Loucy (cell line): Measurements from ENCODE around the gene BEGAIN.

ENCODE experiments used
- H2AFZ ChIP-seq: fragments of 200-600 bp; sonication (generic); 2 replicates; pipeline ENCODE4 v1.6.0; 2016; ENCODE audit warnings: antibody characterized with exemption, mild to moderate bottlenecking, low read length, moderate library complexity
- H3F3A ChIP-seq: fragments of 200-600 bp; 2 replicates; pipeline ENCODE4 v1.6.0; 2016; ENCODE audit warnings: antibody characterized with exemption, low read depth, mild to moderate bottlenecking
- H3K27me3 ChIP-seq: fragments of 200-600 bp; sonication (generic); 2 replicates; pipeline ENCODE4 v1.6.1; 2014; ENCODE audit warnings: low read length, mild to moderate bottlenecking; ENCODE audit not compliant: insufficient read depth, poor library complexity, severe bottlenecking
- H3K36me3 ChIP-seq: fragments of 200-600 bp; sonication (generic); 2 replicates; pipeline ENCODE4 v1.6.1; 2016; ENCODE audit warnings: low read length; ENCODE audit not compliant: insufficient read depth
- H3K4me1 ChIP-seq: fragments of 200-600 bp; sonication (generic); 2 replicates; pipeline ENCODE4 v1.5.1; 2014; ENCODE audit warnings: low read length, mild to moderate bottlenecking; ENCODE audit not compliant: insufficient read depth, poor library complexity, severe bottlenecking
- H3K4me2 ChIP-seq: fragments of 200-600 bp; sonication (generic); 2 replicates; pipeline ENCODE4 v1.6.0; 2014; ENCODE audit warnings: antibody characterized with exemption, low read length, low read depth, mild to moderate bottlenecking; ENCODE audit not compliant: poor library complexity, severe bottlenecking
- H3K4me3 ChIP-seq: fragments of 200-600 bp; sonication (generic); 2 replicates; pipeline ENCODE4 v1.5.1; 2014; ENCODE audit warnings: low read length, mild to moderate bottlenecking, mixed read lengths; ENCODE audit not compliant: poor library complexity, severe bottlenecking
- H3K79me2 ChIP-seq: fragments of 200-600 bp; sonication (generic); 2 replicates; pipeline ENCODE4 v1.6.1; 2014; ENCODE audit warnings: low read length; ENCODE audit not compliant: insufficient read depth
- H3K9ac ChIP-seq: fragments of 200-600 bp; sonication (generic); 2 replicates; pipeline ENCODE4 v1.6.0; 2014; ENCODE audit warnings: mild to moderate bottlenecking, low read depth, low read length, moderate library complexity; ENCODE audit not compliant: poor library complexity, severe bottlenecking
- H3K9me2 ChIP-seq: fragments of 200-600 bp; sonication (generic); replicated peaks from 2 replicates; pipeline ENCODE4 v1.6.1; 2016; ENCODE audit warnings: low read depth, low read length, mixed read lengths
- H3K9me3 ChIP-seq: fragments of 200-600 bp; sonication (generic); 2 replicates; pipeline ENCODE4 v1.6.1; 2014; ENCODE audit warnings: mild to moderate bottlenecking, antibody characterized with exemption, low read length, low read depth; ENCODE audit not compliant: insufficient read depth
- H4K20me1 ChIP-seq: fragments of 200-600 bp; sonication (generic); 2 replicates; pipeline ENCODE4 v1.6.0; 2014; ENCODE audit warnings: antibody characterized with exemption, low read length, mild to moderate bottlenecking; ENCODE audit not compliant: insufficient read depth, poor library complexity, severe bottlenecking
- EZH2phosphoT487 ChIP-seq: fragments of 200-600 bp; IDR thresholded peaks from 2 replicates; pipeline ENCODE4 v1.6.1; 2018; ENCODE audit warnings: antibody characterized with exemption, mild to moderate bottlenecking, moderate library complexity, borderline replicate concordance
- TF ChIP-seq, protein P1 (sequence below): fragments of 200-600 bp; sonication (generic); conservative IDR thresholded peaks from 2 replicates; pipeline ENCODE4 v1.5.1; 2014; ENCODE audit warnings: mild to moderate bottlenecking, antibody characterized with exemption, low read length

BEGAIN gene

DNA sequence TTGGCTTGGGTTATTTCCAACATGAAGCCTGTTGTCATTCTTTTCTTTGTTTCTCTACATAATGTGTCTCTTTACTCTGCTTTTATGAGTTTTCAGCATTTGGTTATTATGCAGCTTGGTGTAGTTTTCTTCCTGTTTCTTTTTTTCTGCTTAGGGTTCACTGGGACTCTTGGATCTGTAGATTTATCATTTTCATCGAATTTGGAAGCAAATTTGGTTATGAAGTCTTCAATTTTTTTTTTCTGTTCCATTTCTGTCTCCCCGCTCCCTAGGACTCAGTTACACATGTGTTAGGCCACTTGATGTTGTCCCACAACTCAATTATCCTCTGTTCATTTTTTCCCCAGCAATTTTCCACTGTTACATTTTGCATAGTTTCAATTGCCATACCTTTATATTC, 13.8 kb upstream of the BEGAIN start:
- Histone ChIP-seq H3K9me2 (no peaks in the 10 kb centered on the region), H3K4me2 (no peak overlapping the region), H3F3A (no peaks in the 10 kb centered on the region), H3K4me1 (no peaks in the 10 kb centered on the region), H3K27me3 (no peaks in the 10 kb centered on the region), H4K20me1 (no peaks in the 10 kb centered on the region), H3K9me3 (peaks cover 10% of the 10 kb centered on the region; the same call in 1 of the 2 replicates), H3K79me2 (no peaks in the 10 kb centered on the region), H2AFZ (no peak overlapping the region), H3K4me3 (no peak overlapping the region), H3K9ac (no peak overlapping the region), H3K36me3 (no peaks in the 10 kb centered on the region)
- no peak for TF ChIP-seq EZH2phosphoT487
- TF ChIP-seq, protein P1, sequence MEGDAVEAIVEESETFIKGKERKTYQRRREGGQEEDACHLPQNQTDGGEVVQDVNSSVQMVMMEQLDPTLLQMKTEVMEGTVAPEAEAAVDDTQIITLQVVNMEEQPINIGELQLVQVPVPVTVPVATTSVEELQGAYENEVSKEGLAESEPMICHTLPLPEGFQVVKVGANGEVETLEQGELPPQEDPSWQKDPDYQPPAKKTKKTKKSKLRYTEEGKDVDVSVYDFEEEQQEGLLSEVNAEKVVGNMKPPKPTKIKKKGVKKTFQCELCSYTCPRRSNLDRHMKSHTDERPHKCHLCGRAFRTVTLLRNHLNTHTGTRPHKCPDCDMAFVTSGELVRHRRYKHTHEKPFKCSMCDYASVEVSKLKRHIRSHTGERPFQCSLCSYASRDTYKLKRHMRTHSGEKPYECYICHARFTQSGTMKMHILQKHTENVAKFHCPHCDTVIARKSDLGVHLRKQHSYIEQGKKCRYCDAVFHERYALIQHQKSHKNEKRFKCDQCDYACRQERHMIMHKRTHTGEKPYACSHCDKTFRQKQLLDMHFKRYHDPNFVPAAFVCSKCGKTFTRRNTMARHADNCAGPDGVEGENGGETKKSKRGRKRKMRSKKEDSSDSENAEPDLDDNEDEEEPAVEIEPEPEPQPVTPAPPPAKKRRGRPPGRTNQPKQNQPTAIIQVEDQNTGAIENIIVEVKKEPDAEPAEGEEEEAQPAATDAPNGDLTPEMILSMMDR, result no peak

DNA sequence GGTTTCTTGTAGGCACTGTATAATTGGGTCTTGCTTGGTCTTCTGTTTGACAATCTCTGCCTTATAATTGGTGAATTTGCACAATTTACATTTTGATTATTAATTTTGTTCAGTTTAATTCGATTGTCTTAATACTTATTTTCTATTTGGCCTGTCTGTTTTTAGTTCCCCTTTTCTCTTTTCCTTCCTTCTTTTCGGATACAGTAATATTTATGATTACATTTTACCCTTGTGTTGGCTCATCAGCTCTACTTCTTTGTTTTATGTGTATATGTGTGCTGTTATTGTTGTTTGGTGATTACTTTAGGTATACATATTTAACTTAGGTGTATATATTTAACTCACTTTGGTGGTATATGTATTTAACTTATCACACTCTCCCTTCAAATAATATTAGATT, 12.8 kb upstream of the BEGAIN start:
- TF ChIP-seq, protein P1, result no peak
- no peak for TF ChIP-seq EZH2phosphoT487
- H3K9me3 ChIP-seq, result peaks cover 10% of the 10 kb centered on the region; the same call in 1 of the 2 replicates
- no peaks in the 10 kb centered on the region for H4K20me1 ChIP-seq
- no peak overlapping the region for H3K4me3 ChIP-seq
- no peaks in the 10 kb centered on the region for H3K79me2 ChIP-seq
- no peaks in the 10 kb centered on the region for H3K27me3 ChIP-seq
- no peak overlapping the region for H3K4me2 ChIP-seq
- no peaks in the 10 kb centered on the region for H3K9me2 ChIP-seq
- no peaks in the 10 kb centered on the region for H3K36me3 ChIP-seq
- no peaks in the 10 kb centered on the region for H3F3A ChIP-seq
- no peak overlapping the region for H3K9ac ChIP-seq
- no peak overlapping the region for H2AFZ ChIP-seq
- H3K4me1 ChIP-seq, result no peaks in the 10 kb centered on the region

DNA sequence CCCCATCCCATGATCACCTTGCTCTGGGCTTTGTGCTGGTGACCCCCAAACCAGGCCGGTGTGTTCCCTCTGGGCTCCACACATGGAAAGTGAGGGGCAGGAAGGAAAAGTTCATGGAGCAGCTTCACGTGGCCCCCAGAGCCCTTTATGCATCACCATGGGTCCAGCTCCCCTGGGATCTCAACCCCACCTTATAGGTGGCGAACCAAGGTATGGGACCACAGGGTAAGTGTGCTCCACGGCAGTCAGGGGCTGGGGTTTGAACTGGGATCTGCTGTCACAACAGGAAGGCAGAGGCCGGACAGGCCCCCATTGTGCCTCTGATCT, 7.4 kb upstream of the BEGAIN start:
- H3K9me3 ChIP-seq, result no peaks in the 10 kb centered on the region
- no peaks in the 10 kb centered on the region for H3K27me3 ChIP-seq
- H3K36me3 ChIP-seq, result no peaks in the 10 kb centered on the region

More for the DNA sequence above, 7.4 kb upstream of the BEGAIN start:
- H3K4me1 ChIP-seq, result no peaks in the 10 kb centered on the region
- H3K4me2 ChIP-seq, result no peak overlapping the region
- no peaks in the 10 kb centered on the region for H3K9me2 ChIP-seq
- H3K4me3 ChIP-seq, result no peak overlapping the region
- no peaks in the 10 kb centered on the region for H4K20me1 ChIP-seq
- H2AFZ ChIP-seq, result no peak overlapping the region
- H3K79me2 ChIP-seq, result no peaks in the 10 kb centered on the region
- no peak overlapping the region for H3K9ac ChIP-seq
- TF ChIP-seq EZH2phosphoT487, result no peak
- TF ChIP-seq, protein P1, result no peak
- no peaks in the 10 kb centered on the region for H3F3A ChIP-seq
